NCI-H1694 (cell line): ENCODE results near the gene SERPINB13.
"Not testable (repeated sequence)": the region's sequence is repeated elsewhere in the genome, so short reads cannot be mapped to it uniquely, and the experiment has no call there.

Experiments
- DNase-seq: peaks from one replicate; lab custom pipeline; 2025; lab: John Stamatoyannopoulos, UW

The SERPINB13 gene

GRCh38 chr18:63590373-63590772 is 3.2 kb downstream of the SERPINB13 start:
- no peak for DNase-seq

- no peak for DNase-seq
Observed at GRCh38 chr18:63590966-63591695, 4.0 kb downstream of the SERPINB13 start.

GRCh38 chr18:63591725-63592124 is 4.6 kb downstream of the SERPINB13 start:
- no peak for DNase-seq

GRCh38 chr18:63592471-63592870 is 5.3 kb downstream of the SERPINB13 start:
- DNase-seq, result no peak

GRCh38 chr18:63596964-63597363 is 9.8 kb downstream of the SERPINB13 start:
- DNase-seq, result no peak

- DNase-seq, result no peak
Observed at GRCh38 chr18:63603355-63603754, 16.2 kb downstream of the SERPINB13 start.

- no peak for DNase-seq
Observed at GRCh38 chr18:63603772-63604171, 16.6 kb downstream of the SERPINB13 start.

GRCh38 chr18:63604791-63605567 is 17.8 kb downstream of the SERPINB13 start:
- no peak for DNase-seq

GRCh38 chr18:63606526-63606925 is 19.4 kb downstream of the SERPINB13 start:
- DNase-seq, result no peak

- no peak for DNase-seq
Observed at GRCh38 chr18:63613420-63613819, 26.3 kb downstream of the SERPINB13 start.

GRCh38 chr18:63617049-63617914 is 30.1 kb downstream of the SERPINB13 start:
- DNase-seq, result no peak

- DNase-seq, result no peak
Observed at GRCh38 chr18:63617915-63618234, 30.7 kb downstream of the SERPINB13 start.

GRCh38 chr18:63619661-63620060 is 32.5 kb downstream of the SERPINB13 start:
- no peak for DNase-seq

- DNase-seq, result no peak
Observed at GRCh38 chr18:63624863-63625262, 37.7 kb downstream of the SERPINB13 start.

GRCh38 chr18:63626431-63626830 is 39.3 kb downstream of the SERPINB13 start:
- no peak for DNase-seq

- no peak for DNase-seq
Observed at GRCh38 chr18:63627819-63628218, 40.7 kb downstream of the SERPINB13 start.

- no peak for DNase-seq
Observed at GRCh38 chr18:63637703-63638102, 50.6 kb downstream of the SERPINB13 start.

GRCh38 chr18:63641157-63641680 is 54.1 kb downstream of the SERPINB13 start:
- DNase-seq, result not testable (repeated sequence)

- not testable (repeated sequence) for DNase-seq
Observed at GRCh38 chr18:63642668-63643356, 55.7 kb downstream of the SERPINB13 start.

- not testable (repeated sequence) for DNase-seq
Observed at GRCh38 chr18:63644142-63644541, 57.0 kb downstream of the SERPINB13 start, which contains the start of gene SERPINB4. Gene SERPINB4 (minus strand): TSS chr18:63644256. CDS start chr18:63643577, 679 bp downstream.

GRCh38 chr18:63644694-63645093 is 57.6 kb downstream of the SERPINB13 start:
- not testable (repeated sequence) for DNase-seq
